Hypothalamus (tissue), 51 donors: ENCODE results near the gene HOXD12.

Experiments
- DNase-seq, 51 donors: peaks; one replicate each; lab custom pipeline; 2025; lab: John Stamatoyannopoulos, UW

The HOXD12 gene

GRCh38 chr2:176128982-176129796, 29.6 kb downstream of the HOXD12 start, which contains the start of gene HOXD8:
HOXD8 (plus strand) TSS chr2:176129705; CDS start chr2:176130367, 662 bp downstream.
- no peak for DNase-seq

DNA sequence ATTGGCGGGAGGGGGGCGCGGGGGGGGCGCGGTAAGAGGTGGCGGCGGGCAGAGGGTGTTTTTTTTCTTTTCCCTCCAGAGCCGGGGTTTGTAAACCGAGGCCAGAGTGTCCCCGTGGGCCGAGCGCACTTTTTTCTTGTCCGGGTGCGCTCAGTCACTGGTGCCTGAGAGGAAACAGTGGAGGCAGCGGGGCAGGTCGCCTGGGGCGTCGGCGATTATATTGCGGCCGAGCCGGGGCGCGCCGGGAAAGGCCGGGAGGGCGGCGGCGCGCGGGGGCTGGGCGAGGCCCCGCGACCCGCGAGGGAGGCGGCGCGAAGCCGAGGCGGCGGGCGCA, 30.2 kb downstream of the HOXD12 start:
- DNase-seq = no peak

GRCh38 chr2:176130147-176130956, 30.8 kb downstream of the HOXD12 start:
- DNase-seq = no peak

DNA sequence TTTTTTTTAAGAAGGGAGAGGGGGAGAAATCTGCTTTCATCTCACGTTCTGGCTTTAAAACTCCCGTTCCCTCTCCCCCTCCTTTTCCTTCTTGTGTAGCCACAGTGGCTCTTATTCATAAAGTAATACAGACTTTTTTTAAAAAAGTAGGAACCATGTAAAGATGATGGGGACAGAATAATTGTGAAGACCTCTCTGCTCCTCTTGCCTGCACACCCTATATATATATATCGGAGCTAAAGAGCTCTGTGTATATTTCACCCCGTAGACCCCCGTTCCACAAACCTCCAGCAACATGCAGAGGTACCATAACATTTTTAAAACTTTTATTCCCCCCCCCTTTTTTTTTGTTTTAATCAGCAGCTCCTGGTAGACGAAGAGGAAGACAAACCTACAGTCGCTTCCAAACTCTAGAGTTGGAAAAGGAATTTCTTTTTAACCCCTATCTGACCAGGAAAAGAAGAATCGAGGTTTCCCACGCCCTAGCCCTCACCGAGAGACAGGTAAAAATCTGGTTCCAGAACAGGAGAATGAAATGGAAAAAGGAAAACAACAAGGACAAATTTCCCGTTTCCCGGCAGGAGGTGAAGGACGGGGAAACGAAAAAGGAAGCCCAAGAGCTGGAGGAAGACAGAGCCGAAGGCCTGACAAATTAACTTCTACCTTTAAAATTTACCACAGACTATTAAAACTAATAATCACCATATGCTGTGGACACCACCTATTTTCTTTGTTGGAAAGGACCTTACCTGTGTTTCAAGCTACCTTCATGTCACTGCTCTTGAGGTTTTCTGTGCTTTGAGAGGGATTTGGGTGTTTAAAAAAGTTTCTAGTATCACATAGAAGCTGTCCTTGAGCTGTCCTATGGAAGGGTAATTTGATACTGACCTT, 31.6 kb downstream of the HOXD12 start:
- DNase-seq = no peak

GRCh38 chr2:176131848-176132158, 32.2 kb downstream of the HOXD12 start:
- DNase-seq = no peak

GRCh38 chr2:176132205-176133171, 32.9 kb downstream of the HOXD12 start:
- no peak for DNase-seq

DNA sequence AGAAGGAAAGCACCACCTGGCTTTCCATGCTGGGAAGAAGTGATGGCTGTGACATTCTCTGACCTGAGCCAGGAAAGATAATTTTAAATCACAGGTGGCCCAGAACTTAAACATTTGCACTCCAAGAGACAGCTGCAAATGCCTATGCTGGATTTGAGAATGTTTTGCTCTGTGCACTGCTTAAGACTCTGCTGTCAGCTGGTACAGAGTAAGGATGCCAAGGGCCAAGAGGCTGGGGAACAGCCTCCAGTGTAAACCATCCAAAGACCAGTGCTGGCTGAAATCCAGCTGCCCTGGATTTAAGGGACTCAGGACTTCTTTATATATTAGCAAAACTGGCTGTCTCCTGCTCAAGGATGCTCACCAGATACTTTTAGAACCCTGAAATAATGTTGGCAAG, 33.8 kb downstream of the HOXD12 start:
- DNase-seq = no peak

- no peak for DNase-seq
Observed at GRCh38 chr2:176134035-176134434, 34.4 kb downstream of the HOXD12 start.

GRCh38 chr2:176135035-176135440, 35.4 kb downstream of the HOXD12 start:
- DNase-seq = no peak

DNA sequence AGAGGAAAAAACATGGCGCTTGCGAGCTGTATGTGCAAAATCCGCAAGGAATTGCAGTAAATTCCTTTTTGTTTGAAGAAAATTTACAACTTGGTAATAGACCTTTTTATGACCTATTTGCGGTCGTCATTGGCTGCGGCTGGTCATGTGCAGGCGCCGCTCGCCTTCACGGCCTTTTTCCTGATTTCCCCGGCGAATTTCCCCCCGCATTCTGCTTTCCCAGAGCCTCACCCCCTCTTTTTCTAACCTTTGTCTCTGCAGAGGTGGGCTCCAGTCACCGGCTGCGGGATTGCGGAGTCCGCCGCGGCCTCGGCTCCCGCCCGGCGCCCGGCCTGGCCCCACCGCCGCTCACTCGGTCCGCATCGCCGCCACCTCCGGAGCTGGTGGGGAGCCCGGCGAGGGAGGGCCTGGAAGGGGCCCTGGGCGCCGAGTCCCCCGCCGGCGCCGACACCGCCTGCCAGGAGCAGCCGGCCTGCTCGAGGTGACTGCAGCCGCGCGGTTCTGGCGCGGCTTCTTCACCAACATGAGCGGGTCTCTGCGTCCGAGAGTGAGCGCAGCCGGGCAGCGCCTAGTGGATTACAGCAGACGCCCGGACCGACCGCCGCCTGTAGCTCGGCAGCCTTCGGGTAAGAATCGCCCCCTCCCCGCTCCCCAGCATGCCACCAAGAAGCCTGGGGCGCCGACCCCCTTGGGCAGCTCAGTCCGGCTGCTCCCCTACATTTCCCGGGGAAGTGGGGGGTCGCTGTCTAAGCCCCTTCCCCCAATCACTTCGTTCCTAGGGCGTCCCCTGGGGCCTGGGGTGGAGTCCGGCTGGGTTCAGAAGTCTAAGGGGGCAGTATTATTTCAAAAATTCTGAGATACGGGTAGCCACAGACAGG, 37.0 kb downstream of the HOXD12 start:
- no peak for DNase-seq

DNA sequence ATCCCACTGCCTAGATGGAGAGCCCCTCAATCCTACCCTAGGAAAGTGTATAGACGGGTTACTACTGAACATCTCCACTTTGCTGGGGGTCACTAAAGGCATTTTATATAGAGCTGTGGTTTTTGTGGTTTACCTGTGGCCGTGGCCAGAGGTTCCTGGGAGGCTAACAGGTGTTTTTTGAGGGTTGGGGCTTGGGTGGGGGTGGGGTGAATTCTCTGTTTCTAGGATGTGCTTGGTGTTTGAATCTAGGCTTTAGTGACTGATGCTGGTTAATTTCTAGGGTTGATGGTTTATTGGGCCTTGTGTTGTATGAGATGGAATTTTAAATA, 37.6 kb downstream of the HOXD12 start:
- no peak for DNase-seq

GRCh38 chr2:176137906-176138305, 38.3 kb downstream of the HOXD12 start:
- no peak for DNase-seq

DNA sequence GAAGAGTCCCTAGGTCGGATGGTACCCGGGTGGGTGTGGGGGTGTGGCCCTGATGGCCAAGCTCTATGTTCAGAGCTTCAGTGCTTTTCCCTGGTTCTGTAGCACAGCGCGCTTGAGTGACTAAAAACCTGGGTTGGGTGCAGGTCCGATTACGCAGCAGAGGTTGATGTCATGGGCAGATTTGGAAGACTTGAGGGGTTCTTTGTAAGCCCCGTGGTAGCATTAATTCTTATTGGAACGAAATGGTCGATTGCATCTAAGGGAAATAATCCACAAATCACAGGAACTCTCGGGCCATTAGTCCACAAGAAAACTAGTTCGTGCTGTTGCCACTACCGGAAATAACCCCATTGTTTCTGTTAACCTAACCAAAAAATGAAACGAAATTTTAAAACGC, 38.9 kb downstream of the HOXD12 start:
- no peak for DNase-seq

DNA sequence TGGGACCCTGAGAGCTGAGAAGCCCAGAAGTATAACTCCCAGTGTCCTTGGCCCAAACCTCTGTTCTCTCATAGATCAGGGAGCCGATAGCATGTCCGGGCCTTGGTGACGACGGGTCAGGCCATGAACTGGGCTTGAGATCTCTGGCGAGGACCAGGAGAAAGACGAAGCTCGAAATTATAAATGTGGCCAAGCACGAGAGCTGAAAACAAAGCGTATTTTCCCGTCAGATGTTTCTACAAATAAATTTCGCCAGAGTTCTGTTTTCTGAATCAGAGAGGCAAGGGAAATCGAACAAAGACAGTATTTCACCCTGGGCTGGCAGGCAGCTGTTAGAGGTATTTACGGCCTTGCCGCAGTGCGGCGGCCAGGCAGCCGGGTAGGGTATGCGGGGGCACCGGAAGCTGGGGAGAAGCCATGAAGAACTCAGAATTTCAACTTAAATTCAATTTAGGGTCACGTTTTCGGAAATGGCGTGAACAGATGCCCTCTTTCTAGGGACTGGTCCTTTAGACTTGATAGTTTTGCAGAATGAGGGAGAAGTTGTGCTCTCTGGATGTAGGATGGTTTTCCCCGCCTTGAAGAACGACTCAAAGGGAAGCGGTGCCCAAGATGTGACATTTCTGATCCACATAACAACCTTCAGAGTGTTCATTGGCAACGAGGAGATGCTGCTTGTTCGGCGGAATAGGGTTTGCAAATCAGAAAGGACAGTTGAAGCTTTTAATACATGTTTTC, 39.5 kb downstream of the HOXD12 start:
- no peak for DNase-seq

DNA sequence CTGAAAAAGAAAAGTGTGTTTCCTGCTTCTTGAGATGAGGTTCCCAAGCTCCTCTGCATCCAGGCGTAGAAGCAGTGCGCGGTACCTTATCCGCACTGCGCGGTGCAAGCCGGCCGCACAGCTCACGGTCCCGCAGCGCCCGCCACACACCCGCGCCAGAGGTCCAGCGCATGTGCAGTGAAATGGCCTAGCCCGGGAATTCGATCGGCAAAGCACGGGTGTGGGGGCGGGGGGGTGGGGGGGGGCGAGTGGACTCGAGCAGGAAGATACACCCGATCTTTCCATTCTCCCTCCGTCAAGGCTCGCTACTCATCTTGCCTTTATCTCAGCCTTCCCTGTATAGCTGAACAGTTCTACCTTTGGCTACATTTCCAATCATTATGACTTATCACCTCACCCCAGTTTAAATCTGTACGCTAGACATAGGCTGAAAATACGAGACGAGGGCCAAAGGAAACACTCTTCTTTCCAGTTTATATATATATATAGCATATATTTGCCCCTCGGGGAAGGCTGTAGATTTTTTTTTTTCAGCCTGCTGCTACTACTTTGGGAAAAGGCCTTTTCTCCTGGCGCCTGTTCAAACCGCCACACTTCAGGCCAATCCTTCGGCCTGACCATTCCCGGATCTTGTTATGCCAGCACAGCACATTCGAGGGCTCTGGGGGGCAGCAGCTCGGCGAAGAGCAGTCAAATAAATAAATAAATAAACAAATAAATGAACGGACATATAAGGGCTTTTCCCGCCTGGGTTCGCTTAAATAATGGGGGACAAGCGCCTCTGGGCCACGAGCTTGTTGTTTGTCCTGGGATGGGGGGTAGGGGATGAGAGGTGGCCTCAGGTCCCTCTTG, 40.3 kb downstream of the HOXD12 start:
- no peak for DNase-seq

DNA sequence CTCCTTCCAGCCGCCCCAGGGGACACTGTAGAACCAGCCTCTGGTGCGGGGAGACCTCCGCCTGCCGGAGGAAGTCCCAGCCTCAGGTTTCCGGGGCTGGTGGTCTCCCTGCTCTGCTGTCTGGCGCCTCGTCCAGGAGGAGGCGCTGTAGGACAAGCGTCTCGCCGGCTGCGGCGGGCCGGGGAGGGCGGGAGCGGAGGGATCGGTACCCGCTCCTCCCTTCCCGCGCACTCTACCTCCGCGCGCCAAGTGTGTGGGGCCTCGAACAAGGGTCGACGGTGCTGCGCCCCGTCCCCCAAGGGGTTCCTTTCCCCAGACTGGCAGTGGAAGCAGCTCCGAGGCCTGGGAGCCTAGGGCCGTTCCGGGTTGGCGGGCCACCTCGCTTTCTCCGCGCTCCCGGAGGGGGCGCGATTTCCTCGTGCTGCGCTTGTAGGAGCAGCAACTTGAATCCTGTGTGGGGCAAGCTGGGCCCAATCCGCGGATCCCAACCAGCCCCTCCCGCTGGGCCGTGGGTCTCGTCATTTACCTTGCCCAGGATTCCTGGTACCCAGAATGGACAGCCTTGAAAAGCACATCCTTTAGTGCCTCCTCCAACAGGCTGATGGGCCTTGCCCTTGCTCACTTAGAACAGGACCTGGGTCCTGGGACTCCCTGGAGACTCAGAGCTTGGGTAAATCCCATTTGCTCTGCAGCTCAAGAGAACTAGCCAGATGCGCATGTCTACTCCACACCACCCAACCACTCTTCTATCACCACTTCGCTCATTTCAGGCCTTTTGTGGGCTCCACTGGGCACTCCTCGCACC, 41.1 kb downstream of the HOXD12 start:
- DNase-seq = peak in 48 of 51 donors; percentile 2 to 83 (median 50)

- no peak for DNase-seq
Observed at GRCh38 chr2:176142281-176142680, 42.7 kb downstream of the HOXD12 start.
